ENCODE measurements around the gene UNC5CL. TPM values are rescaled to one million over a fixed set of nuclear protein-coding genes. Genes with fewer than 3 reads are reported as not detected.

Gene UNC5CL
- total RNA-seq, 1 experiment from 2014 or later = 10.6 TPM

DNA sequence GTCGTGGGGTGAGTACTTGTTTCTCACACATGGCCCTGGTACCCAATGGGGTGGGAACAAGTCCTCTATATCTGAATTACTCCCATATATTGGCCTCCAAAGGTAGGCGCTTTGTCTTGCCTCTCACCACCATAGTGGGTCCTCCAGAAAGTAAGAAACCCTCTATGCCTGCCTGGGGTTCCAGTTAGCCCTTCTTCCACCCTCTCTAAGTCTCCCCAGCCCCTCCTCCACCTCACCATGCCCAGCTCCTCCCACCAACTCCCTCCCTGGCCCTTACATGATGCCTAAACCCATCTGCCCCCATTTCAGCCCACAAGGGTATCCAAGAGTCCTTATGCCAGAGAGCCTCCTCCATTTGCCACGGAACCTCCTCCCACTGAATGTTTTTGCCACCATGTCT lies 4.1 kb upstream of the UNC5CL start:
- no peak for DNase-seq
- CTCF ChIA-PET = no interaction called here
- TF ChIP-seq, protein P1, sequence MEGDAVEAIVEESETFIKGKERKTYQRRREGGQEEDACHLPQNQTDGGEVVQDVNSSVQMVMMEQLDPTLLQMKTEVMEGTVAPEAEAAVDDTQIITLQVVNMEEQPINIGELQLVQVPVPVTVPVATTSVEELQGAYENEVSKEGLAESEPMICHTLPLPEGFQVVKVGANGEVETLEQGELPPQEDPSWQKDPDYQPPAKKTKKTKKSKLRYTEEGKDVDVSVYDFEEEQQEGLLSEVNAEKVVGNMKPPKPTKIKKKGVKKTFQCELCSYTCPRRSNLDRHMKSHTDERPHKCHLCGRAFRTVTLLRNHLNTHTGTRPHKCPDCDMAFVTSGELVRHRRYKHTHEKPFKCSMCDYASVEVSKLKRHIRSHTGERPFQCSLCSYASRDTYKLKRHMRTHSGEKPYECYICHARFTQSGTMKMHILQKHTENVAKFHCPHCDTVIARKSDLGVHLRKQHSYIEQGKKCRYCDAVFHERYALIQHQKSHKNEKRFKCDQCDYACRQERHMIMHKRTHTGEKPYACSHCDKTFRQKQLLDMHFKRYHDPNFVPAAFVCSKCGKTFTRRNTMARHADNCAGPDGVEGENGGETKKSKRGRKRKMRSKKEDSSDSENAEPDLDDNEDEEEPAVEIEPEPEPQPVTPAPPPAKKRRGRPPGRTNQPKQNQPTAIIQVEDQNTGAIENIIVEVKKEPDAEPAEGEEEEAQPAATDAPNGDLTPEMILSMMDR (IDR thresholded peaks at IDR 0.05; ENCODE audit: unreplicated experiment) = no peak
- no peak overlapping the region for H3K4me3 Mint-ChIP-seq (ENCODE audit: low read depth, unreplicated experiment)
- intact Hi-C loops (cut with micrococcal nuclease; ENCODE audit: unreplicated experiment) = no loop called here
- peak overlapping the region; percentile 34 for H3K27ac Mint-ChIP-seq (ENCODE audit: unreplicated experiment)
- no TSS peak for BruUV-seq (replicated peaks)
- peaks cover 12% of the 10 kb centered on the region for H3K36me3 Mint-ChIP-seq (ENCODE audit: insufficient read depth, unreplicated experiment)
- peaks cover 39% of the 10 kb centered on the region for H3K4me1 Mint-ChIP-seq (ENCODE audit: low read depth, unreplicated experiment)
- no peaks in the 10 kb centered on the region for H3K27me3 Mint-ChIP-seq (ENCODE audit: unreplicated experiment)
- H3K9me3 Mint-ChIP-seq (ENCODE audit: low read depth, unreplicated experiment) = no peaks in the 10 kb centered on the region

DNA sequence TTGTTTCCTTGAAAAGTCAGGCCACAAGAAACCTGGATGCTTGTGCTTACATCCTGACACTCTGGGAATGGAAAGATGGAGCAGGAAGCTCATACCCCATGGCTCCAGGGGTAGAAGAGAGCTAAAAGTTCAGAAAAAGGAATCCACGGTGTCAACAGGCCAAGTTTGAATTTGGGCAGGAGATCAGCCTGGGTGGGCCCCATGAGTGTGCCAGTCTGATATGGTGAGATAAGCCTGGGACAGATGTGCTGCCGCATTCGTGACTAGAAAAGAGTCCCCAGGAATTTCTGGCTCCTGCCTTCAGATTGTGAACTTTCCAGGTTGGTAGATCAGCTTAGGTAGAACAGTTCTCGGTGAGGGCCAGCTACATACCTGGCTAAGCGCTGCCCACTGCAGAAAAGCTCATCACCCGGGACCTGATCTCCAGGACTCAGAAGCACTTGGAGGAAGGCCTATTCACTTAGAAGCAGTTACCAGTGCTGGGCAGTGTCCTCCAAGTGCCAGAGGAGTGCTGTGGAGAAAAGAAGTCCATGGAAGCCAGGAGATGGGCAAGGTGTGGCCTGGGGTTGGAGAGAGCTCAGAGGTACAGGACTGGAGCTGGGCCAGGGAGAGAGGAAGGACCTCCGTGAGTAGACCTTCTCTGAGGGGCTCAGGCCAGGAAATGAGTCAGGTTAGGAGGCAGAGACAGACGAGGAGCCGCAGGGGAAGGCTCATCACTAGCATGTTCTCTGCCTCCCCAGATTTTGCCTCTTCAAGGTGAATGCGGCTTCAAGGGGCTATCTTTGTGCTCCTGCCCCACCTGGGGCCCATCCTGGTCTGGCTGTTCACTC lies 3.4 kb upstream of the UNC5CL start, which contains the start of gene TSPO2:
TSS of gene TSPO2 (plus strand) at position 242 of the 830 bp plus-strand sequence. CDS start at position 761, 519 bp downstream.
- TF ChIP-seq, protein P1 (IDR thresholded peaks at IDR 0.05; ENCODE audit: unreplicated experiment) = no peak
- Mint-ChIP-seq H3K4me3 (ENCODE audit: low read depth, unreplicated experiment) (no peak within 1 kb of the TSS), H3K9me3 (ENCODE audit: low read depth, unreplicated experiment) (no peaks in the 10 kb centered on the region), H3K27me3 (ENCODE audit: unreplicated experiment) (no peaks in the 10 kb centered on the region), H3K4me1 (ENCODE audit: low read depth, unreplicated experiment) (peaks cover 39% of the 10 kb centered on the region), H3K36me3 (ENCODE audit: insufficient read depth, unreplicated experiment) (peaks cover 12% of the 10 kb centered on the region), H3K27ac (ENCODE audit: unreplicated experiment) (peak within 1 kb of the TSS; percentile 34)
- no peak for DNase-seq
- CTCF ChIA-PET = no interaction called here
- intact Hi-C loops (cut with micrococcal nuclease; ENCODE audit: unreplicated experiment) = no loop called here
- no TSS peak for BruUV-seq (replicated peaks)

DNA sequence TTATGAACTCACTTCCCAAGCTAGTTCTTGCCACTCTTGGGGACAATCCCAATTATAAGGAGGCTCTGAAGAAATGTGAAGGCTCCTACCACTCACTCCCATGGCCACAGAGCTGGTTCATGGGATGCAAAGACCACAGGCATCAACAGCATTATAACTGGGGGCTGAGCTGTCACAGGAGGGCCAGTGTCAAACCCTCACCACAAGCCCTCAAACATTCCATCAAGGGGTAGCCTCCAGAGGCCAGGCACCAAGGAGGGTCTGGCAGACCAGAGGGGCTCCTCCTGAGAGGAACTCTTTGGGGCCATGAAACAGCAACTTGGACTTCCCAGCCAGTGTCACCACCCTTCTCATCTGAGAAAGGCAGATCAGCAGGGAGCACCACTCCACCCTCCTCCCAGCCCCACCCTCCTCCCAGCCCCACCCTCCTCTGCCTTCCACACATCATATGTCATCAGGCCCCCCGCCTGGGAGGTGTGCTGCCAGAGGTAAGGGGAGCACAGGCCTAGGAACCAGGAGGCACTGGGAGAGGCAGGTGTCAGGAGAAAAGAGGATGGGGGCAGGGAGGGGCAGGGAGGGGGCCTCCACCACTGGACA lies 2.0 kb upstream of the UNC5CL start:
- TF ChIP-seq, protein P1 (IDR thresholded peaks at IDR 0.05; ENCODE audit: unreplicated experiment) = no peak
- no TSS peak for BruUV-seq (replicated peaks)
- peak overlapping the region; percentile 39 for H3K4me3 Mint-ChIP-seq (ENCODE audit: low read depth, unreplicated experiment)
- no peak for DNase-seq
- peak overlapping the region; percentile 90 for H3K27ac Mint-ChIP-seq (ENCODE audit: unreplicated experiment)
- peaks cover 51% of the 10 kb centered on the region for H3K4me1 Mint-ChIP-seq (ENCODE audit: low read depth, unreplicated experiment)
- H3K27me3 Mint-ChIP-seq (ENCODE audit: unreplicated experiment) = no peaks in the 10 kb centered on the region
- peaks cover 20% of the 10 kb centered on the region for H3K36me3 Mint-ChIP-seq (ENCODE audit: insufficient read depth, unreplicated experiment)
- CTCF ChIA-PET = interaction anchor here (0.8 to 2.9 kb wide), 9 partner anchors 12 to 147 kb away, joined by 3 to 18 read pairs (median 7); partner anchors contain the start of genes APOBEC2, NFYA and OARD1
- intact Hi-C loops (cut with micrococcal nuclease; ENCODE audit: unreplicated experiment) = no loop called here
- no peaks in the 10 kb centered on the region for H3K9me3 Mint-ChIP-seq (ENCODE audit: low read depth, unreplicated experiment)

DNA sequence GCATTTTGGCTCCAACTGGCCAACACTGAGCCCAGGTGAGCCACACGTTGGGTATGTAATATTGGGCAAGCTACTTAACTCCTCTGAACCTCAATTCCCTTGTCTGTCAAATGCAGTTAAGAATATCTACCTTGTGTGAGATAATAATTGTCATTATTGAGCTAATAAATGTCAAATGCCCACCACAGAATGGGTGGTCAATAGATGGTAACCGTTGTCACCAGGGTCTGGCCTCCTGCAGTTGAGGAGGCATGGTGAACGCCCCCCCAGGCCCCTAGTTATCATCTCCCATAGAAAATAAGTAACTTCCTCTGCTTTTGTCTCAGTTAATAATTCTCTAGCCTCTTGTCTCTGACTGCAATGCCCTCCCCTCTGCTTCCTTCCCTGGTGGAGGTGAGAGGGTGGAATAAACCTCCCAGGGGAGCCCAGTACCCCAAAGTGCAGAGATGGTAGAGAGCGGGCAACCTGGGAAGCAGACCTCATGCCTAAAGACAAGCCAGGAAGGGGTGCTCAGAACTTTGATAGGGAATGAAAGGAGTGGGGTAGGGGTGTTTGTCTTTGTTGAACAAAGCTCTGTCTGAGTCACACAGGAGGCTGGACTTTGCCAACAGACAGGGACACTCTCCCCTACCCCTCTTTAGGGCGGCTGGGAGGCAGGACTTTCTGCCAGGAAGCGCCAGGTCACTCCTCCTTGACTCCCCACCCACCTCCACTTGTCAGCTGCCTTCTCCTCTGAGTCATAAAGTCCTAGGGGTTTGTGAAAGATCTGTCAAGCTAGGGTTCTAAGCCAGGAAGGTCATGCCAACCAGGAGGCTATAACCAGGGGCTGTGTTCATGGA lies 1.3 kb upstream of the UNC5CL start:
- intact Hi-C loops (cut with micrococcal nuclease; ENCODE audit: unreplicated experiment) = no loop called here
- H3K36me3 Mint-ChIP-seq (ENCODE audit: insufficient read depth, unreplicated experiment) = peaks cover 20% of the 10 kb centered on the region
- peaks cover 58% of the 10 kb centered on the region for H3K4me1 Mint-ChIP-seq (ENCODE audit: low read depth, unreplicated experiment)
- no peaks in the 10 kb centered on the region for H3K27me3 Mint-ChIP-seq (ENCODE audit: unreplicated experiment)
- H3K27ac Mint-ChIP-seq (ENCODE audit: unreplicated experiment) = peak overlapping the region; percentile 90
- TF ChIP-seq, protein P1 (IDR thresholded peaks at IDR 0.05; ENCODE audit: unreplicated experiment) = no peak
- peak overlapping the region; percentile 39 for H3K4me3 Mint-ChIP-seq (ENCODE audit: low read depth, unreplicated experiment)
- H3K9me3 Mint-ChIP-seq (ENCODE audit: low read depth, unreplicated experiment) = no peaks in the 10 kb centered on the region
- CTCF ChIA-PET = interaction anchor here (0.8 to 2.9 kb wide), 9 partner anchors 12 to 146 kb away, joined by 3 to 18 read pairs (median 7); partner anchors contain the start of genes APOBEC2, NFYA and OARD1
- no TSS peak for BruUV-seq (replicated peaks)
- DNase-seq = peak; percentile 84
